Fibroblast of skin of left quadriceps (primary cell): ENCODE results near the gene MYADML2.

Experiments used
- DNase-seq, 2 experiments: peaks; one replicate each; pipeline ENCODE4 v3.0.0-alpha.2; 2013; ENCODE audit warnings: low read depth in 2 of 2

Gene MYADML2

DNA sequence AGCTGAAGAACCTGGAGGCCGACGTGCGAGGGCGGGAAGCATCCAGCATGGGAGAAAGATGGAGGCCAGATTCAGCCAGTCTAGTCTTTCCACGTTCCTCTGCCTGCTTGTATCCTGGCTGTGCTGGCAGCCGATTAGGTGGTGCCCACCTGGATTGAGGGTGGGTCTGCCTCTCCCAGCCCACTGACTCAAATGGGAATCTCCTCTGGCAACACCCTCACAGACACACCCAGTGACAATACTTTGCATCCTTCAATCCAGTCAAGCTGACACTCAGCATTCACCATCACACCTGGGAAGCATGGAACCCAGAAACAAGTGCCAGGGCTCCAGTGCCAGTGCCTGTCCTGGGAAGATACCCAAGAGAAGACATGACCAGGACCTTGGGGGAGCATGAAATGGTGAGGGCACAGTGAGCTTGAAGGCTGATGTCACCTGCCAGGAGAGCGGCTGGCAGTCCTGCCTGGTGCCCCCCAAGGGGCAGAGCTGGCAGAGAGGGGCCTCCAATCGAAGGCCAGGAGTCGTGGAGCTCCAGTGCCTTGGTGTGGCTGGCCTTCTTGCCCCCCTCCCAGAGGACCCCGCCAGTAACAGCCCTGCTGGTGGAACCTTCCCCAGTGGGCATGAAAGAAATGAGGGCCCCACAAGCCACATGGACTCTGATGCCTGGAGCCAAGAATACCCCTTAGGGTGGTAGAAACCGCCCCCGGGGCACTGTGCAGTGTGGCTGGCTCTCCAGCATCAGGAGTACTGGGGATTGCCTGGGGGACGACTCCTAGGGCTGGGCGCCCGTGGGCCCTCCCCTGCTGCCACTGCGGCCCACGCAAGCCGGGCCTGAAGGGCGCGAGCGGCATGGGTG lies 45.6 kb downstream of the MYADML2 start:
- no peak for DNase-seq

DNA sequence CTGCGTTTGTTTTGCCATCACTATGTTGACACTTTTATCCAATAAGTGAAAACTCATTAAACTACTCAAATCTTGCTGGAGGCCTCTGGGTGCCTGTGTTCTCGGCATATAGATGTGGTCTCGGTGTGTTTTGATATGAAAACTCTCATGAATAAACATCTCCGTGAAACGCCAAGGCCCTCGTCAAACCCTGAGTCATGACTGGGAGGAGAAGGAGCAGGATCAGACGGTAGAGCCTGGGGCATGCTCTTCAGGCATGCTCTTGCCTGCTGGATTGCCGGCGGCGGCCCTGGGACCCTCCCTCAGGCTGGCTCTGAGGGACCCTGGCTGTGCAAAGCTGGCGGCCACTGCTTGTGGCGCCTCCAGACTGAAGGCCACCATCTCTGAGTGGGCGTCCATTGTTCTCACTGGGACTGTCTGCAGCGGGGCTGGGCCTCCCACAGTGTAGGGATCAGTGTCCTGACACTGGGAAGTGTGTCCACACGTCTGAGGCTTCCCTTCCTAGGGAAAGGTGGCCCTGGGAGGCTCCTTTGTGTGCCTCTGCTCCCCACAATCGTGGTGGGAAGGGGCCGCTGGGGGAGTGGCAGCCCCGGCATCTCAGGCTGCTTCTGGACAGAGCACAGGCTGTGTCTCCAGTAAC lies 46.7 kb downstream of the MYADML2 start:
- DNase-seq = no peak

DNA sequence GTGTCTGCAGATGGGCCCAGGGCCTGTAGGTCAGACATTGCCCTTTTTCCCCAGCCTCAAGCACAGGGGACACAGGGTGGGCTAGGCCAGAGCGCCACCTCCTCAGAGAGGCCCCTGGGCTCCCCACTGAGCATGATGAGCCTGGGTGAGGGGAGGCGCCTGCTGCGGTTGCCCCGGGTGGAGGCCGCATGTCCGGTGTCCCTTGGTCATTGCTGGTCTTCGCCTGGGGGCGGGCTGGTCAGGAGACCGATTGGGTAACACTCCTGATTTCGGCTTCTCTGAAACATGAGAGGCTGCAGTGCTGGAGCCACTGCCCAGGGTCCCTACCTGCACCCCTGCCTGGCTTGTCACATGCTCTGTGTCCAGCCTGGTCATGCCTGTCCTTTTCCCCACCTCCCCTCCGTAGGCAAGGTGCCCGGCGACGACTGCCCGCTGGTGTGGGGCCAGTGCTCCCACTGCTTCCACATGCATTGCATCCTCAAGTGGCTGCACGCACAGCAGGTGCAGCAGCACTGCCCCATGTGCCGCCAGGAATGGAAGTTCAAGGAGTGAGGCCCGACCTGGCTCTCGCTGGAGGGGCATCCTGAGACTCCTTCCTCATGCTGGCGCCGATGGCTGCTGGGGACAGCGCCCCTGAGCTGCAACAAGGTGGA lies 47.4 kb downstream of the MYADML2 start:
- DNase-seq = no peak

DNA sequence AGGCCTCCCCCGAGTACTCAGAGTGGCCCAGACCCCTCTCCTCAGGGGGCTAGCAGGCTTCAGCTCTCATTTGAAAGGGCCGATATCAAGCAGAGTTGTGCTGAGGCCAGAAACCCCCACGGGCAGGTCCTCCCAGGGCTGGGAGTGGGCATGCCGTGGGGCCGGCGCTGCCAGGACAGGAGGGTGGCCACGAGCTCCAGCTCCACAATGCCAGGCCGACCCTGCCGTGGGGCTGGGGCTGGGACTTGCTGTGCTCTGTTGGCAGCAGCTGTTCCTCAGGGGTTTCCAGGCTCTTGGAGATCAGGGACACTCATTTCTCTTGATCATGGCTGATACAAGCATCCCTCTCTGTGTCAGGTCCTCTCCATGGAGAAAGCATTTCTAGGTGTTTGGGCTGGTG lies 48.1 kb downstream of the MYADML2 start:
- DNase-seq = no peak

DNA sequence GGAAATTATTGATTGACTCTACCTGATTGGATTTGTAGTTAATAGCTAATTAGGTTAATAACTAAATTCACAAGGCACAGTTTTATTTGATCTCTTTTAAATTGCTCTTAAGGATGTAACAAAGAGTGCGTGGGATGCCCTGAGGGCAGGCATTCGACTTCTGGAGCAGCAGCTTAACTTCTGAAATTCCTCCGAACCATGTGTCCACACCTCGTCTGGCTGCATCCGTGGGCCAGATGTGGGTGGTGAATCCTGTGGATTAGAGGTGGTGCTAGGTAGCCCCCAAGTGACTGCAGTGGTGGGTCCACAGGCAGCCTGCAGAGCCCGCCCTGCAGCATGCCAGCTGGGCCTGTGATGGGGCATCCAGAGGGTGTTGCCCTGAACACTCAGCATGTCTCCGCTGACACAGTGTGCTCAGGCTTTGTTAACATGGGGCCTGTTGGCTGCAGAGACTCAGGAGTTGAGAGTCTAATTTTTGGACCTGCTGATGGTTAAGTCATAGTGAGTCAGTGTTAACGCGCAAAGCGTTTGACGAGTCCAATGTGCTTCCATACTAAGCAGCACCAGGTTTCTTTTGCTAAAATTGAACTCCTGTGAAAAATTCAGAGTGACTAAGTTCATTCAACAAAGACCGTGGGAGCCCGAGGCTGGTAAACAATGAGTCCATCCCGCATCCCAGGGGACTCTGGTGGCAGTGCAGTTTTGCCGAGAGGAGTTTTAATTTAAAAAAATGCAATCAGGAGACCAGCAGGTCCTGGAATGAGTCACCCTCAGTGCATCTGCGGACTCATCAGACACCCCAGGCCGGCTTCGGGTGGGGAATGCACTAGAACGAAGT lies 48.8 kb downstream of the MYADML2 start:
- DNase-seq = peak; percentile 66

DNA sequence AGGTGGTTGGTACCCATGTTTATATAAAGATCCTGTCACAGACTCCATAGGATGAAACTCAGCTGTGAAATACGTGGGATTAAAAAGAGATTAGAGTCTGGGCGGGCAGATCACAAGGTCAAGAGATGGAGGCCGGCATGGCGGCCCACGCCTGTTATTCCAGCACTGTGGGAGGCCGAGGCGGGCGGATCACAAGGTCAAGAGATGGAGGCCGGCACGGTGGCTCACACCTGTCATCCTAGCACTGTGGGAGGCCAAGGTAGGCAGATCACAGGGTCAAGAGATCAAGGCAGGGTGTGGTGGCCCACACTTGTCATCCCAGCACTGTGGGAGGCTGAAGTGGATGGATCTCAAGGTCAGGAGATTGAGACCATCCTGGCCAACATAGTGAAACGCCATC lies 51.6 kb downstream of the MYADML2 start:
- DNase-seq = no peak

DNA sequence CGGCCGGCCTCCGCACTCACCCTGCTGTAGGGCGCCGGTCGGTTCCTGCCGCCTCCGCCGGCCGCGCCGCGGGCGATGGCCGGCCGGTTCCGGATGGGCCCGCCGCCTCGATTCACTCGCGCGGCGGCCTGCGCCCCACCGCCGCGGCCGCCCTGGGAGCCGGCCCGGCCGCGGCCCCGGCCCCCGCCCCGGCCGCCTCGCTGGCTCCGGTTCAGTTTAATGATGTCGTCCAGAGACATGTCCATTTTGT lies 55.8 kb downstream of the MYADML2 start:
- DNase-seq = no peak

DNA sequence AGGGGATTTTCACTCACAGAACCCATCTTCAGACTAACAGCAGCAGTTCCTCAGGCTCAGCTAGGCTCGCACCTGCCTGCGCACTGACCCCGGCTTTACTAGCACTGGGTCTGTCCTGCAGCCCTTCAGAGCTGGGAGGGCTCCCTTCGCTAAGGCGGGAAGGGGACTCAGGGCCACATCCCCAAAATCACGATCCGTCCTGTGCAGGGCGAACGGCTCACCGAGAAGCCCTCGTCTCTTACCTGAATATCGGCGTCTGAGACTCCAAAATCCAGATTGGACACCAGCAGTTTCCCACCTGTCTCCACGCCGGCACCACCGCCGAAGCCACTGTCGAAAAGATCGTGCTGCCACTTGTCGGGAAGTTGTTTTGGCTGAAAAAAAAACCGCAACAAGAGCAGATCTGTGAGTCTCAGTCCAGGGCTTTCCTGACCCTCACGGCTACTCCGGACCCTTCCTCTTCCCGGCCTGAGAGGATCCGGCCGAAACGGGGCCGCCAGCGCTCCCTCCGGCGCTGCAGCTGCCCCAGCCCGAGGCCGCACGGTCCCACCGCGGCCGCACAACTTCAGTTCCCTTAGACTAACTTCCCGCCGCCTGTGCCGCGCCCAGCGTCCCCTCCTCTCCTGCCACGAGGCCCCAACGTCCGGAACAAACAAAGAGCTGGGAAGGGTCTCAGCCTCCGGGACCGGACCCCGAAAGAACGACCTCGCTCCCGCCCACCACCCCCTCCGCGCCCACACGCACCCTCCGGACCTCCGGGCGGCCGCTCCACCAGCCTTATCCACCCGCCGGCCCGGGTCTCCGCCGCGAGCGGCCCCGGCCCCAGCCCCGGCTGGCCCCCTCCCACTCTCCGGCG lies 56.4 kb downstream of the MYADML2 start:
- DNase-seq = no peak
